GM19455 (cell line): ENCODE data around the gene KCTD20.
"Not testable (repeated sequence)": the region's sequence is repeated elsewhere in the genome, so short reads cannot be mapped to it uniquely, and the experiment has no call there.

ENCODE experiments used
- ATAC-seq: cut with Tn5 transposase; IDR thresholded peaks from one replicate; pipeline ENCODE4 v1.9.1; 2021; ENCODE audit not compliant: unreplicated experiment

The KCTD20 gene

DNA sequence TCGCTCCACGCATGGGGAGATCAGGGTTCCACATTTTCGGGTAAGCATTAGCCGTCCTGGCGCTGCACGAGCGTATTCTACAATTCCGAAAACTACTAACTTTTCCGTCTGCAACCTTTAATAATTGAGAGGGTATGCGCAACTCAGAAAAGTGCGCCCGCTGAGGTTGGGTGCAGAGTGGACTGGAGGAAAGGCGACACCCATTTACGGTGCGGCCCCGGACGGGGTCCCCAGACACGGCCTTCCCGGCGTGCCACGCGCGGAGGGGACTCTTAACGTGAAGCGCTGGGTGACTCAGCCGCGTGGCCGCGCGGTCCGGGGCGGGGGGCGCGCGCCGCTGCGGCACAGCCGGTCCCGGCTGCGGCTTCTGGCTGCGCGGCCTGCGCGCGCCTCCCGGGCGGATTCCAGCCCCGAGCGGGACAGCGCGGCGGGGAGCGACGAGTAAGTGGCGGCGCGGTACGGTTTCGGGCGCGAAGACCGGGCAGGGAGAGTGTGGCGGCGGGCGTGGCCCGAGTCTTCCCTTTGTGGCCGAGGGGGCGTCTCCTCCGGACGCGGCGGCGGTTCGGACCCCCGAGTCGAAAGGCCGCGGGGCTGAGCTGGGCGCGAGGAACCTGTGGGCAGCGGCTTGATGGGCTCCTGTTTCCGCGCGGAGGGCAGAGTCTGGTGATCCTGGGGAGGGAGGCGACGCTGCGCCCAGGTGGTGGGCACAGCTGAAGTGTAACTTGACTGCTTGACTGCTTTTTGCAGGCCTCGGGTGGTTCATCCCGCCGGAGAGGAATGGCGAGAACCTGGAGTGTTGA lies at the start of gene KCTD20, which contains the start of gene PXT1:
Gene KCTD20 (plus strand): TSS at position 330 of the 800 bp plus-strand sequence. CDS start 27,098 bp downstream, outside the sequence.
Gene PXT1 (minus strand): TSS at position 184 of the 800 bp plus-strand sequence. CDS start 16,772 bp downstream, outside the sequence.
- ATAC-seq = peak; percentile 86

DNA sequence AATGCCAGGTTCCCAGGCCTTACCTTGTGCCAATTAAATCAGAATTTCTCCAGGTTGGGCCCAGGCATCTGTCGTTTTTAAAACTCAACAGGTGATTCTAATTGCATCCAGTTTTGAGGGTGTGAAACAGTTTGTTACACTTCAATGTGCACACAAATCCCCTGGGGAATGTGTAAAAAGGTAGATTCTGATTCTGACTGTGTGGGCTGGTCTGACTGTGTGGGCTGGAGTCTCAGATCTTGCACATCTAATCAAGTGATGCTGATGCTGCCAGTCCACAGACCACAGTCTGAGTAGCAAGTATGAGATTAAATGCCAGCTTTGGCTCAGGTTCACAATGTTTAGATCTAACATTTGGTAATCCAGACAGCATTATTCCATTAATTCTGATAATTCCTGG lies 42.8 kb upstream of the KCTD20 start:
- ATAC-seq = no peak

DNA sequence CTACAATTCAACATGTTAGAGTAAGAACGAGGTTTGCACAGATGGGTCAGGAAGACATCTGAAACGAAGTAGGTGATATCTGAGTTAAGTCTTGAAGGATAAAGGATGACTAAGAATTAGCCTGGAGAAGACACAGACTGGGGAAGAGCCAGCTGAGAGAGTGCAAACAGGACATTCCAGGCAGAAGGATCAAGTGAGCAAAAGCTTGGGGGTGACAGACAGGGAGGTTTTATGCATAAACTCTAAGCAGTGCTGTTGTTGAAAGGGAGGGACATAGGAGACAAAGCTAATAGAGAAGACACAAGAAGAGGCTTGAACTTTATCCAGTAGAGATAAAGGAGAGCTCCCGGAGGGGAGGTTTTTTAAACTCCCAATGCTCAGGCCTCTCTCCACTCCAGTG lies 40.3 kb upstream of the KCTD20 start:
- ATAC-seq = no peak

DNA sequence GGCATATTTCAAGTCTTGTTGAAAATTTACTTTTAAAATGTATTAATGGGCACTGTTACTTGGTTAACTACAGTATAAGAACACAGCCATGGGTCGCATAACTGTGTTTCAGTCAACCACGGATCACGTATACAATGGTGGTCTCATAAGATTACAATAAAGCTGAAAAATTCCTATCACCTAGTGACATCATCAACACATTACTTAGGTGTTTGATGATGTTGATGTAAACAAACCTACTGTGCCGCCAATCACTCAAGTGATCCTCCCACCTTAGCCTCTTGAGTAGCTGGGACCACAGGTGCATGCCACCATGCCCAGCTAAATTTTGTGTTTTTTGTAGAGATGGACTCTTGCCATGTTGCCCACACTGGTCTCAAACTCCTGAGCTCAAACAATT lies 38.6 kb upstream of the KCTD20 start:
- no peak for ATAC-seq

DNA sequence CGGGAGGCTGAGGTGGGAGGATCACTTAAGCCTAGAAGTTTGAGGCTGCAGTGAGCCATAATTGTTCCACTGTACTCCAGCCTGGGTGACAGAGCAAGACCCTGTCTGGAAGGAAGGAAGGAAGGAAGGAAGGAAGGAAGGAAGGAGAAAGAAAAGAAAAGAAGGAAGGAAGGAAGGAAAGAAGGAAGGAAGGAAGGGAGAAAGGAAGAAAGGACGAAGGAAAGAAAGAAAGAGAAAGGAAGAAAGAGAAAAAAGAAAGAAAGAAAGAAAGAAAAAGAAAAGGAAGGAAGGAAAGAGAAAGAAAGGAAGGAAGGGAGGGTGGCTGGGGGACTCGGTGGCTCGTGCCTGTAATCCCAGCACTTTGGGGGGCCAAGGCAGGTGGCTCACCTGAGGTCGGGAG lies 33.1 kb upstream of the KCTD20 start:
- ATAC-seq = not testable (repeated sequence)

DNA sequence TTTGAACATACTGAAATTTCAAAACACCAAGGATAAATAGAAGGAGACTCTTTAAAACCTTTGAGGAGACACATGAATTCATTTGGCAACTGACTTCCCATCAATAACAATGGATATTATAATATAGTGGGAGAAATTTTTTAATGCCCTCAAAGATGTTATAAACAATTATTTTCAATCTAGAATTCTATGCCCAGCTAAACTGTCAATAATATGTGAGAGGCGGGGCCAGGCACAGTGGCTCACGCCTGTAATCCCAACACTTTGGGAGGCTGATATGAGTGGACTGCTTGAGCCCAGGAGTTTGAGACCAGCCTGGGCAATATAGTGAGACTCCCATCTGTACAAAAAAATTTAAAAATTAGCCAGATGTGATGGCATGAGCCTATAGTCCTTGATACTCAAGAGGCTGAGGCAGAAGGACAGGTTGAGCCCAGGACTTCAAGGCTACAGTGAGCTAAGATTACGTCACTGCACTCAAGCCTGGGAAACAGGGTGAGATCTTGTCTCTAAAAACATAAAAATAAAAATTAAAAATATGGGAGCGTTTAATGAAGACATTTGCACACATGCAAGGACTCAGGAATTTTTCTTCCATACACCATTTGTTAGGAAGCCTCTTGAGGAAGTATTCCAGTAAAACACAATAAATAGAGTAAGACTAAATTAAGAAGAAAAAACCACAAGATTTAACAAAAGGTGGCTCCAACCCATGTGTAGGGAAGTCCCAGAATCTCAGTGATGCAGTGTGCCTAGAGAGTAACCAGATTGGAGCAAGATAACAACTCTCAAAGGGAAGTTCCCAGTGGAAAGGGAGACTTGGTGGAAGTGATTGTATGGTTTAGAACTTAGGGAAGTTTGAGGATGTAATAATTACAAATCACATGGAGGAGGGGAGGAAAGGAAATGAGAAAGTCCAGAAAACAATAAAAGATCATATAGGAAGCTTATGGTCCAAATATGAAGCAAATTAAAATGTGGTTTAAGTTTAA lies 29.0 kb upstream of the KCTD20 start:
- no peak for ATAC-seq

DNA sequence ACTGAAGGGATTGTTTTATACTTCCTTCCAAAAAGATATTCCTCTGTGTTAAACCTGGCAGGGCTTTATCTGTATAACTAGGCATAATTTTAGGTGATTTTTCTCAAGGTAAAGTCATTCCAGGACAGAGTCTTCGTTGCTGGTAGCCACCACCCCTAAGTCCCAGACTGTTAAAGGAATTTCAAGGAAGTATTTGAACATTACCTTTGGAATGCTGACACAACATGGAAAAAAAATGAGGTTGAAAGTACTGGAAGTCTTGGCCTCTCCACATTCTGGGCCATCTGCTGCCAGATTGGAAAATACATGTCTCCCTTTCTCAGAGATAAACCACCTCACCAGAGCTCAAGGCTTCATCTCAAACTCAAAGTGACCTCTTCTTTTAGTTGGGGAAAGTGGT lies 28.3 kb upstream of the KCTD20 start:
- ATAC-seq = no peak

DNA sequence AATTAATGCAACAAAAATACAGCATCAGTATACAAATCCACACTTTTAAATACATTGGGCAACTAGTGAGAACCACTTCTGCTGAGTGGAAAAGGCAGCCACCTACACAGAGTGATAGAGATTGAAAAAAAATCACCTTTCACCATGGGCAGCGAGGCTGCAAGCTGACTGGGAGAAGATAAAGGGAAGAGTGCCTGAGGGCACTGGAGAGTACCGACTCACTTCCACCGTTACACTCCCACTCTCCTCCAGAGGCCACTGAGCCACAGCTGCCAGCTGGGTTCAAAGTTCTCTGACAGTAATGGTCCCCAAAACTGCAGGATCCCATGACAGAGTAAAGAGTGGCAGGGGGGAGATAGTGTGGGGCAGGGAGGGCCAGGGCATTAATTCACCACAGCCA lies 24.2 kb upstream of the KCTD20 start:
- no peak for ATAC-seq

DNA sequence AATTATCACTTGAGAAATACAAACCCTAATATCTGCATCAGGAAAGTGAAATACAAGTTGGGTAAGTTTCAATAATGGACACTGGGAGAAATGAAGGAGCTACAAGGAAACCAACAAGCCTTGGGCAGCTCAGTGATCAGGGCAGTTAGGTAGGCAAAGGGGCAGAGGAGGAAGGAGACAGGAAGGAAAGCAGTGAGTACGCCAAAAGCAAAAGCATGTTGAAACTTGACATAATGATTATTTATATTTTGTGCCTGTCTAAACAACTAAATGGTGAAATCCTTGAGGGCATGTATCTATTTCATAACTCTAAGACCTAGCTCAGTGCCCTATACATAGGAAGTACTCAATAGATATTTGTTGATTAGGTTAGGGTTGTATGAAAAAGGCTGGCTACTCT lies 23.5 kb upstream of the KCTD20 start:
- ATAC-seq = no peak

DNA sequence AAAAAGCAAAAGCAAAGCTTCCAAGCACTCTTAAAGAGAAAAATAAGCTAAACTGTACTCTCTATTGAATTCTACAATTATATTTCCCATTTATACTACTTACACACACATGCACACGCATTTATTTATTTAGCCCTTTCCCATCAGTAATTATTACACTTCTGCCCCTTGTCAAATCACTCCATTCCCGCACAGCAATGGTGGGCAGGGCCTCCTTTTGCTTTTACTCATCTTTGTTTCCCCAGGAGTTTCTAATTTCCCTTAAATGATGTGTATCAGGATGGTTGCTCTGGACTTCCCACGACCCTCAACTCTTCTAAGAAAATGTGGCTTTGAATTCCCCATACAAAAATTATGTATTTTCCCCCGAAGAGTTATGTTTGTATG lies 20.1 kb upstream of the KCTD20 start:
- ATAC-seq = peak; percentile 10

DNA sequence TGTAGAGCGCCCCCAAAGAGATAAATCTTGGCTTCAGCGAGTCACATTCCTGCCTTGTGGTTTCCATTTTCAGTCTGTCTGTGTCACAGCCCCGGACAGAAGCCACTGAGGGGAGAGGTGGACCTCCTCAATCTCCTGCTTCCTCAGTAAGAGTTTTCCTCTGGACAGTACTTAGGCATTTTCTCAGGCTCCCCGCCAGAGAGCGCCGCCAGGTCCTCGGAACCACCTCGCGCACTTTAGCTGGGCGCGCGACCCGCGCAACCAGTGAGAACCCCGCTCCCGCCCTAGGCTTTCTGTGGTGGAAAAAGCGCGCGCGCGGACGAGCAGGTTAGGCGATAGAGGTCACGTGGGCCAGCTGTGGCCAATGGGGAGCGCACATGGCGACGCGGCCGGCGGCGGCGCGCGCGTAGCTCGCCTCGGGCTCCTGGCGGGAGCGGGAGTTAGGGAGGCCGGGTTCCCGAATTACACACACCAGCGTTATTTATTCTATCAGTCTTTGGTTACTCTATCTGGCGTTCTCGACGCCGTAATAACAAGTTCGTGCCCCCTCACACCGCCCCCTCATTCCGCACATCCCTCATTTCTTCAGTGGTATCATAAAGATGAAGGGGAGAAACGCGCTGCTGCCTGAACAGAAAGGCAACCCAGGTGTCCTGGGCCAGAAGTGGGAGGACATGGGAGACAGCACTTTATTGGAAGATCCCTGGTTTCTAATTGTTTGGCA lies 19.5 kb upstream of the KCTD20 start:
- ATAC-seq = peak; percentile 91

DNA sequence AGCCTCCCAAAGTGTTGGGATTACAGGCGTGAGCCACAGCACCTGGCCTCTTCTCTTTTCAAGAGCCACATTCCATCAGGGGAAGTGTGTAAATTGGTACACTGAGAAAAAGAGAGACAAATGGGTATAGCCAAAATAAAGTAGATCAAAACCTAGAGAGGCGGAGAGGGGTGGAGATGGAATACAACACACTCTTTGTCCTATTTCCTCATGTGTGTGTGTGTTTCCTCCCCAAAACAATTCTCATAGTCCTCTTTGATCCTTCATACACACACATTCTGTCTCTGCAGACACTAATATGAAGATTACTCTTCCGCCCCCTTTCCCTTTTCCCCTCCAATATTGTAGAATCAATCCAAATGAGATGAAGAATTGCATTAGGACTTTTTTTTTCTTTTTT lies 16.2 kb upstream of the KCTD20 start:
- ATAC-seq = no peak

DNA sequence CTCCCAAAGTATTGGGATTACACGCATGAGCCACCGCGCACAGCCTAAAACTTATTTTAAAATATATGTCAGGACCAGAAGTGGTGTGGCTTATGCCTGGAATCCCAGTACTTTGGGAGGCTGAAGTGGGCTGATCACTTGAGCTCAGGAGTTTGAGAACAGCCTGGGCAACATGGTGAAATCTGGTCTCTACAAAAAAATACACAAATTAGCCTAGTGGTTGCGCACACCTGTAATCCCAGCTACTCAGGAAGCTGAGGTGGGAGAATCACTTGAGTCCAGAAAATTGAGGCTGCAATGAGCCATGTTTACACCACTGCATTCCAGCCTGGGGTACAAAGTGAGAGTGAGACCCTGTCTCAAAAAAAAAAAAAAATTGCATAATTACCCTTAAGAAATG lies 13.9 kb upstream of the KCTD20 start:
- no peak for ATAC-seq

DNA sequence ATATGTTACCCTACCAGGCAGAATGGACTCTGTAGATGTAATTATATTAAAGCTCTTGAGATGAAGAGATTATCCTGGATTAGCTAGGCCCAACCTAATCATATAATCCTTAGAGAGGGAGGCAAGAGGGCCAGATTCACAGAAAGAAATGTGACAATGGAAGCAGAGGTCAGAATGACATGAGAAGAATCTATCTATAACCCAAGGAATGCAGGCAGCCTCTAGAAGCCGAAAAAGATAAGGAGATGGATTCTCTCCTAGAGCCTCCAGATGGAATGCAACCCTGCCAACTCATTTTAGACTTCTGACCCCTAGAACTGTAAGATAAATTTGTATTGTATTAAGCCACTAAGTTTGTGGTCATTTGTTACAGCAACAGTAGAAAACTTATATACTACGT lies 12.4 kb upstream of the KCTD20 start:
- no peak for ATAC-seq

DNA sequence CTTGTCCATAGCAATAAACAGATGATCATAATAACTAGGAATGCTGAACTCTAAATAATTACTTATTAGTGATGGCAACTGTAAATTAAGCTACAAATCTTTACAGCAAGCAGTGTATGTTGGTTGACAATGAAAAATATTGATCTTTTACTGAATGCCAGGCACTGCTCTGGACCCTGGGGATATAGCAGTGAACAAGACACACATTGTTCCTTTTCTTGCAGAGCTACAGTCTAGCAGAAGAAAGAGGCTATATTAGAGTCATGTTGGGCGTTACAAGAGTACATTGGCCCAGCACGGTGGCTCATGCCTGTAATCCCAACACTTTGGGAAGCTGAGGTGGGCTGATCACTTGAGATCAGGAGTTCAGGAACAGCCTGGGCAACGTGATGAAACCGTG lies 11.6 kb upstream of the KCTD20 start:
- no peak for ATAC-seq

DNA sequence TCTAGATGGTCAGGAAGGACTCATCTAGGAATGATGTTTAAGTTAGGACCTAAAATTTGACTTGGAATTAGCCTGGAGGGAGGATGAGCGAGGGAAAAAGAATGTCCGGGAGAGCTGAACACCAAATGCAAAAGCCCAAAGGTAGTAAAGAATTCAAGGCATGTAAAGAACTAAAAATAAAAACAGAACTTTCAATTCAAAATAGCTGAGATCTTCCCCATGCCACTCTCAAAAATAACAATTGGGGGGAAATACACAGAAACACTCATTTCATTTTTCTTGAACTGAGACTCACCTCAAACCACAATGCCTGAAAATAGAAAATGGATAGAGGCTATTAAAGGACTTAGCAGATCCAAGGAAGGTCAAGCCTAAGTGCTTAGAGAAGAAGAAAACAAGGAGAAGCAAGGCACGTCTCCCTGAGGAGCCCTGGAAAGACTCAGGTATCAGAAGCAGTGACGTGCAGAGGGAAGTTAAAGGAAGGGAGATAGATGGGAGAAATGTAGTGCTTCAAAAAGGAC lies 10.6 kb upstream of the KCTD20 start:
- no peak for ATAC-seq

DNA sequence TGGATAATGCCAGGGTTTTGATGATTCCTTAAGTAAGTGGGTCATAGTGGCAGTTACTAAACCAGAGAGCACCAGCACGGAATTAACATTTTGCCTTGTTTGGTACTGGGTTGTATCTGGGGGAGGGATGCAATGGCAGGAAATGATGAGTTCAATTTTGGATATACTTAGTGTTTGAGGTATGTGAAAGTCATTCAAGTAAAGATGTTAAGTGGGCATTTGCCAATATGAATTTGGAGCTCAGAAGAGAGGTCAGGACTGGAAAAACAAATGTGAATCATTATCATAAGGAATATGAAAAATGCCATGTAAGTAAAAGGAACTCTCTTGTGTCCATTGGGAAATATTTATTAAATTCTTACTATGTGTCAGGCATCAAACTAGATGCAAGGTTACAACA lies 6.3 kb upstream of the KCTD20 start:
- ATAC-seq = no peak

DNA sequence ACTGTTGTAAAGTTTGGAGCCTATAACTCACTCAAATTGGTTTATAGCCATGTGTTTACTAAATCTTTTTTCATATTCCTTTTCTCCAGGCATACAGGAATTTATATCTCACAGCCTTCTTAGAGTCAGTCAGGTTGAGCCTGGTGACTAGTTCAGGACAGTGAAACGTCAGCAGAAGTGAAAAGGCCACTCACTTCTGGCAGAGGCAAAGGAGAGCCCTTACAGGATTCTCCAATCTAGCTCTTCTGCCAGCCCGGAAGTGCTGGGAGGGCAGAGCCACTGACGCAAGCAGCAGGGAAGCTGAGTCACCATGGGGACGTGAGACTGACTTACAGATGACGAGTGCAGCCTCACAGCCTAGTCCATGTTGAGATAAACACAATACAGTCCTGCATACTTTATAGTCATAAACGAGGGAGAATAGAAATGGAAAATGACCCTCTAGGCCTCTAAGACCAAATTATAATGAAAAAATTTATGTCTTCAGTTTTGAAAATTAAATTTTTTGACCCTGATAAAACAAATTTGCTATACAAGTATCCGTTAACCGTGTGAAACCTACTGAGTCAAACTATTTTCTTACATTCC lies 1.4 kb upstream of the KCTD20 start:
- no peak for ATAC-seq

DNA sequence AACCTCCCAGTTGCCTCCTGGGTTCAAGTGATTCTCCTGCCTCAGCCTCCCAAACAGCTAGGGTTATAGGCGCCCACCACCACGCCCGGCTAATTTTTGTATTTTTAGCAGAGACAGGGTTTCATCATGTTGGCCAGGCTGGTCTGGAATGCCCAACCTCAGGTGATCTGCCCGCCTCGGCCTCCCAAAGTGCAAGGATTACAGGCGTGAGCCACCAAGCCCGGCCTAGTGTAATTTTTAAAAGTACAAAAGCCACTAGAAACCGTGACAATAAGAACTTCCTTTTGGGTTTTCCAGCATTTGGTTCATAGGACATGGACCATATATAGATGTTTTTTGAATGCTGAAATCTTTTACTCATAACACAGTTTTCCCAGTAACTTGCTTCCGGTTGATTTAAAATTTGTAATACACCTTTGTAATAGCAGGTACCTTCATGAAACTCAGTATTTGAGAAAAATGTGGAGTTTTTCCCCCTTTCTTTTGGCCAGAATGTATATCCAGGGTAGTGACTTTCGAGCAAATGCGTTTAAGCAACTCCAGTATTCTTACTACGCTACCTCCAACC lies 613 bp upstream of the KCTD20 start:
- ATAC-seq = no peak
